ENCODE results near the gene NUDT1.

NUDT1 gene

GRCh38 chr7:2271273-2272026, 29.4 kb downstream of the NUDT1 start:
- DNase-seq, result no peak

DNA sequence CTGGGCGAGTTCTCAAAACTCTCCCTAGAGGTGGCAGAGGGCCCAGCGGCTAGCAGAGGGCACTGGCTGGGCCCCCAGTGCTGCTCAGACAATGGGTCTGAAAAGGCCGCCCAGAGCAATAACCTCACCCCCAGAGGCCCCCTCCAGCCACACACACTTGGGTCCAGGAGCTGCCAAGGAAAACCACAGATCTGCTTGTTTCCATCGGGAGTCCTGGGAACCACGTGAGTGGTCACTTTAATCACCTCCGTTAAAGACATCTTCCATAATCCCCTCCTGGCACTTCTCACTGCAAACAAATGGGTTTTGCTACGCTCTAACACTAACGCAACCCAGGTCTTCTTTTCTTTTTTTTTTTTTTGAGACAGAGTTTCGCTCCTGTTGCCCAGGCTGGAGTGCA, 30.0 kb downstream of the NUDT1 start:
- DNase-seq, result no peak

- DNase-seq, result no peak
Measured at GRCh38 chr7:2273866-2274265, 31.8 kb downstream of the NUDT1 start.

GRCh38 chr7:2274666-2275065, 32.6 kb downstream of the NUDT1 start:
- no peak for DNase-seq

DNA sequence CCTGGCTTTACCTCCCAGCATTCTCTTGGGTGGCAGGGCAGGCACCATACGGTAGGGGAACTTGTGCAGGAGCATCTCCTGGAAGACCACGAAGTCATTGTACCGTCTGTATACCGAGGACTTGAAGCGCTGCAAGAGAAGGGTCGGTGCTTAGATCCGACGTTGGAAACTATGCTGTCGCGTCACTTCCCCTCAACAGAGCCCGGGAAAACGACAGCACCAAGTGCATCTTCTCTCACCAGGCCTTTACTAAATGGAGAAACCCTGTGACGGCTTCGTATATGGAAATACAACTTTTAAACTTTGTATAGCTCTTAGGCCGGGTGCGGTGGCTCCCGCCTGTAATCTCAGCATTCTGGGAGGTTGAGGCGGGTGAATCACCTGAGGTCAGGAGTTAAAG, 33.1 kb downstream of the NUDT1 start:
- no peak for DNase-seq

DNA sequence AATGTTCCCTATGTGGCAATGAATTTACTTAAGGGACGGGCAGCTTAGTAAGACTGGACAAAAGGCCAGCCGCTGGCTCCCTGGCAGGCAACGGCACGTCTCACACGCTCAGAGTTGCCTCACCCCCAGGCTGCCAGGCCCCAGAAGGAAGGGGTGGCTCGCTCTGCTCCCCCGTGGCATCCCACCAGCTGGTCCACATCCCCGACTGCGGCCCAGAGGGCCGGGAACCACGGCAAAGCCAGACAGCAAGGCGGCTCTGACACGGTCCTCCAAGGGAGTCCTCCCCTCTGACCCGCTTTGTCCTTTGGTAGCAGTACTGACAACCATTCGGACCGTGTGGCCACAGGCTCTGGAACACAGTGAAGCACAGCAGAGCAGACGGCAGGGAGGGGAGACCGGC, 34.1 kb downstream of the NUDT1 start:
- DNase-seq, result no peak

DNA sequence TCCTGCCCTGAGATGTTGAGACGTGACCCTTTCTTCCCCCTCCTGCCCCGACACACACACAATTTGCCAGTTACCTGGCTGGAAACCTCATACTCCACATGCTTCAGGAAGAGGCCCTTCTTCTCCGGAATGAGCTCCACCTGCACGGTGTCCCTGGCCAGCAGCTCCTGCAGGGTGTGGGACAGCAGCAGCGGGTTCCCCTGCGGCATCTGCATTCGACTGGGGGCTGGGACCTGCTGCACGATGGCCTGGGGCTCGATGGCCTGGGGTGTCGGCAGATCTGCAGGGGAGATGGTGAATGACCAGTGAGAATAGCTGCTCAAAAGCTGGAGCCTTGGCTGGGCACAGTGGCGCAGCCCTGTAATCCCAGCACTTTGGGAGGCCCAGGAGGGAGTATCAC, 36.0 kb downstream of the NUDT1 start:
- no peak for DNase-seq

DNA sequence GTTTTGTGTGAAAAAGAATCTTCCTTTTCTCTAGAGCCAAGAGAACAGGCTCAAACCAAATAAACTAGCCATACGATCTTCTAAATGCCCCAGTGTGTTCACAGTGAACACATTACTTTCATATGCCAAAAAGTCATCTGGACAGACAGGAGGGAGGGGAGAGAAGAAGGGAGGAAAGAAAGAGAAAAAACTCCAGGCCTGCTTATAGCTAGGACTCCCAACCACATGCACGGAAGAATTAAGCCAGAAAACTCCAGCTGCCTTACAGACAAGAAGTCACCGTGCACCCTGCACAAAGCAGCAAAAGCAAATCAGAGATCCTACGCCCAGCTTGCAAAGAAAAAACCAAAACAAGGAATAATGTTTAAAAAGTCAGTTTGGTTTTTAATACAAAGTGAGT, 37.9 kb downstream of the NUDT1 start:
- no peak for DNase-seq

- no peak for DNase-seq
Measured at GRCh38 chr7:2280424-2280823, 38.4 kb downstream of the NUDT1 start.

DNA sequence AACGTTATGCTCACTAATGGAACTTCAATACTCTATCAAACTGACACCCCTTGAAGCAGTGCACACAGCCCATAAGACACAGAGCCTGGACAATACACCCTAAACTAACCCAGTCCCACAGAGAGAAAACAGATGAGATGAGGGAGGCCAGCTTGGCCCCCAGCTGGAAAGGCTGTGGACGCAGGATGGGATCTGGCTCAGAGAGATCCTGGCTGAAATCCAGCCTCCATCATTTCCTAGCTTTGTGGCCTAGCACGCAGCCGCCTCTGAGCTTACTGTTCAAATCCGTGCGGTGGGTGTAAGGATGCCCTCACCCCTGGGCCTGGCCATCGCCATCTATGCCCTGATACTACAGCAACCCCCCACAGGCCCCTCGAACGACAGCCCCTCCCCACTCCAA, 39.5 kb downstream of the NUDT1 start:
- no peak for DNase-seq

DNA sequence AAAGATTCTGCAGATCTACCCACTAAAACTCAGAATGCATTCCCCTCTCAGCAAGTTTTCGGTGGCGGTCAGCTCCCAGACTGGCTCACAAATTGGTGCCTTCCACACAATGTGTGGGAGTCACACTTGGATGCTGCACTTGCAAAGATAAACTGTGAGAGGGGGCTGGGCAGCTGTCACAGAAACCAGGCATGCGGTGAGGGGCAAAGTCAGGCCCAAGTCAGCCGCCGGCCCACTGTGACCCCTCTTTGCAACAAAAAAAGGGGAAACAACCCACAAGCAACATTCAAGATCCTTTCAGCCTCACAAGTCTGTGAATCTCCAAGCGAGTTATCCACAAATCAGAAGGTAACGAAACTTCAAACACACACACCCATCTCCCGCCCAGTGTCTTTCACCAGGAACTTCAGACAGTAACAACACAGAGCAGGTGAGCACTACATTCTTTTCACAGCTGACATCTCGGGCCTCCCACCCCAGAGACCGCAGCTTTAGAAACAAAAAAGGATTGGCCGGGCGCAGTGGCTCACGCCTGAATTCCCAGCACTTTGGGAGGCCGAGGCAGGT, 40.2 kb downstream of the NUDT1 start:
- DNase-seq, result peak; percentile 54

DNA sequence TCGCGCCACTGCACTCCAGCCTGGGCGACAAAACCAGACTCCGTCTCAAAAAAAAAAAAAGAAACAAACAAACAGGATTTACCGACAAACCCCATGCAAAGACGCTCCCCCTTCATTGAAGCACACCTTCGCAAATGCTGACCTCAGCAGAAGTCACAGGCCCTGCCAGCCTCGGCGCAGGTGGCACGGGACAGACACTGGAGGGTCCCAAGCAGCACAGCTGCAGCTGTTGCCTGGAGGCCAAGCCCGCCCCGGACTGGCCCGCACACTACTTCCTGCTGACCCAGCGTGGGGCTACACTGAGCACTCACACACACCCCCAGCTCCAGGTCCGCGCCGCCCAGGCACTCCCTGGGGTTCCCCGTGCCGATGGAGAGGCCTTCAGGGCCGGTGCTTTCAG, 41.0 kb downstream of the NUDT1 start:
- DNase-seq, result no peak

DNA sequence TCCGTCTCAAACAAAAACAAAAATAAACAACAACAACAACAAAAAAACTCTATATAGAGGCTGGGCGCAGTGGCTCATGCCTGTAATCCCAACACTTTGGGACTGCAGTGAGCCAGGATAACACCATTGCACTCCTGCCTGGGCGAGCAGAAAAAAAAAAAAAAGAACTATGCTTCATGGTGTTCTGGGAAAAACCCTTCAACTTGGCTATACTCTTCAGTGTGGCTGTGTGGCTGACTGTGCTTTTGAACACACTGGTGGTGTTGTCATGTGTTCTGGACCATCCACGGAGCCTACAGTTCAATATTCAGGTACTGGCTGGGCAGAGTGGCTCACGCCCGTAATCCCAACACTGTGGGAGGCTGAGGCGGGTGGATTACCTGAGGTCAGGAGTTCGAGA, 45.7 kb downstream of the NUDT1 start:
- no peak for DNase-seq

GRCh38 chr7:2288503-2288902, 46.5 kb downstream of the NUDT1 start:
- DNase-seq, result no peak

GRCh38 chr7:2289111-2289586, 47.1 kb downstream of the NUDT1 start:
- DNase-seq, result no peak

DNA sequence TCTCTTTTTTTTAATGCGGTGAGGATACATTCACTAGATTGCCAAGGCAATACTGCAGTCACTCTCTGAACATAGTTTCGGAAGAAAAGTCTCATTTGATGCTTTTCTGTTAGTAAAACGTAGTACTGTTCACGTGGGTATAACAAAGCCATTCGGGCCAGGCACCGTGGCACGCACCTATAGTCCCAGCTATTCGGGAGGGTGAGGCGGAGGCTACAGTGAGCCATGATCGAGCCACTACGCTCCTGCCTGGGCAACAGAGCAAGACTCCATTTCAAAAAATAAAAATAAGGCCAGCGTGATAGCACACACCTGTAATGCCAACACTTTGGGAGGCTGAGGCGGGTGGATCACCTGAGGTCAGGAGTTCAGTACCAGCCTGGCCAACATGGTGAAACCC, 47.6 kb downstream of the NUDT1 start:
- DNase-seq, result no peak

DNA sequence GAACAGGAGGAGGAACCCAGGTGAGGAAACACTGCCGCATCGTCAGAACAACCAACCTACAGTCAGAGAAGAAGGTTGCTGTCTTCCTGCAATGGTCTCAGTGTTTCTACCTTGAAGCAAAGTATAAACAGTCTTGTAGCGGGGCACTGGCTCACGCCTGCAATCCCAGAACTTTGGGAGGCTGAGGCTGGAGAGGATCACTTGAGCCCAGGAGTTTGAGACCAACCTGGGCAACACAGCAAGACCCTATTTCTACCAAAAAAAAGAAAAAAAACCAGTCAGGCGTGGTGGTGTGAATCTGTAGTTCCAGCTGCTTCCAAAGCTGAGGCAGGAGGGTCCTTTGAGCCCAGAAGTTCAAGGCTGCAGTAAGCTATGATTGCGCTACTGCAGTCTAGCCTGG, 48.9 kb downstream of the NUDT1 start:
- DNase-seq, result no peak

- DNase-seq, result peak; percentile 2
Measured at GRCh38 chr7:2295936-2296620, 54.1 kb downstream of the NUDT1 start.

DNA sequence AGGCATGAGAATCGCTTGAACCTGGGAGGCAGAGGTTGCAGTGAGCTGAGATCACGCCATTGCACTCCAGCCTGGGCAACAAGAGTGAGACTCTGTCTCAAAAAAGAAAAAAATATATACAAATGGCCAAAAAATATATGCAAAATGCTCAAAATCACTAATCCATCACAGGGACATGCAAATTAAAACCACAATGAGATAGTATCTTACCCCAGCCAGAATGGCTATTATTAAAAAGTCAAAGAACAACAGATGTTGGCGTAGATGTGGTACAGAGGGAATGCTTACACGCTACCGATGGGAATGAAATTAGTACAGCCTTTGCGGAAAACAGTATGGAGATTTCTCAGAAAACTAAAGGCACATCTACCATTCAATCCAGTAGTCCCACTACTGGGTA, 54.8 kb downstream of the NUDT1 start:
- no peak for DNase-seq

- DNase-seq, result no peak
Measured at GRCh38 chr7:2299131-2299829, 57.3 kb downstream of the NUDT1 start.

GRCh38 chr7:2299870-2300512, 58.0 kb downstream of the NUDT1 start:
- DNase-seq, result no peak

Measured in OCI-M1 (cell line).